HG02840 (cell line): Measurements from ENCODE around the gene MC1R.

Source experiments
- ATAC-seq: cut with Tn5 transposase; IDR thresholded peaks from one replicate; pipeline ENCODE4 v1.9.1; 2021; ENCODE audit warnings: mild to moderate bottlenecking, moderate library complexity, moderate number of reproducible peaks; ENCODE audit not compliant: unreplicated experiment, low FRiP score

Gene MC1R

GRCh38 chr16:89895482-89896250 is 23.0 kb upstream of the MC1R start:
- no peak for ATAC-seq

- ATAC-seq = no peak
Measured at GRCh38 chr16:89897204-89897603, 21.5 kb upstream of the MC1R start.

GRCh38 chr16:89898201-89898967 is 20.3 kb upstream of the MC1R start:
- no peak for ATAC-seq

- ATAC-seq = no peak
Measured at GRCh38 chr16:89899879-89900481, 18.7 kb upstream of the MC1R start.

- ATAC-seq = no peak
Measured at GRCh38 chr16:89900885-89901284, 17.8 kb upstream of the MC1R start.

- no peak for ATAC-seq
Measured at GRCh38 chr16:89902980-89903379, 15.7 kb upstream of the MC1R start.

- ATAC-seq = no peak
Measured at GRCh38 chr16:89903908-89904515, 14.7 kb upstream of the MC1R start.

- no peak for ATAC-seq
Measured at GRCh38 chr16:89904606-89905510, 13.8 kb upstream of the MC1R start.

- ATAC-seq = no peak
Measured at GRCh38 chr16:89905511-89906139, 13.0 kb upstream of the MC1R start.

GRCh38 chr16:89906140-89907025 is 12.3 kb upstream of the MC1R start:
- ATAC-seq = no peak

- no peak for ATAC-seq
Measured at GRCh38 chr16:89907055-89907814, 11.4 kb upstream of the MC1R start.

- ATAC-seq = no peak
Measured at GRCh38 chr16:89908236-89908635, 10.4 kb upstream of the MC1R start.

- ATAC-seq = no peak
Measured at GRCh38 chr16:89909777-89910716, 8.6 kb upstream of the MC1R start.

- no peak for ATAC-seq
Measured at GRCh38 chr16:89910717-89911354, 7.8 kb upstream of the MC1R start.

- no peak for ATAC-seq
Measured at GRCh38 chr16:89911375-89911774, 7.3 kb upstream of the MC1R start.

- no peak for ATAC-seq
Measured at GRCh38 chr16:89912143-89912542, 6.5 kb upstream of the MC1R start.
